Activated T-cell treated with anti-CD3 and anti-CD28 coated beads for 48 hours (primary cell): ENCODE measurements around the gene ID1.
"Not testable (repeated sequence)": the region's sequence is repeated elsewhere in the genome, so short reads cannot be mapped to it uniquely, and the experiment has no call there.

Experiments
- DNase-seq: peaks from one replicate; pipeline ENCODE4 v3.0.0-alpha.2; 2020; ENCODE audit warnings: low read depth

ID1 gene

DNA sequence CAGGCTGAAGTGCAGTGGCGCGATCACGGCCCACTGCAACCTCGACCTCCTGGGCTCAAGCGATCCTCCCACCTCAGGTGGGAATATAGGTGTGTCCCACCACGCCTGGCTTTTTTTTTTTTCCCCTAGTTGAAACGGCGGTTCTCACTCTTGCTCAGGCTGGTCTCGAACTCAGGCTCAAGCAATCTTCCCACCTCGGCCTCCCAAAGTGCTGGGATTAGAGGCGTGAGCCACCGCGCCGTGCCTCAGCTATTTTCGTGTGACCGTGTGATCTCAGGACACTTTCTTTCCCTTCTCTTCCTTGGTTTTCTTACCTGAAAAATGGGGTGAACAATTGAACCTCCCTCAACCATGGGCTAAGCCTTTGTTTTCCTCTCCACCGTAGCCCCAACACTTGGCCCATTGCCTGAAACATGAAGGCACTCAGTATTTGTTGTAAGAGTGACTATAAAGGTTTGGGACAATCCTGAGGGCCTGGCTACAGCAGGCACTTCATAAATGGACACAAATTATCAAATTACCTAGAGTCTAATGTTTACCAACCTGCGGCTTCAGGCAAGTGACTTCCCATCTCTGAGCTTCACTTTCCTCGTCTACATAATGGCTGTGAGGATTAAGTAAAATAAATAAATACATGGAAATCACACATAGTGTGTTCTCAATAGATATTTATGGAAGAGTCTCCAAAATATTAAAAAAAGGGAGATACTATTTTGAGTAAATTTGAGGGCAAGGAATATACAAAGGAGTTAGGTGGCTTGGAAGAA is 31.4 kb upstream of the ID1 start:
- DNase-seq, result no peak

- not testable (repeated sequence) for DNase-seq
These were observed 30.1 kb upstream of the ID1 start for GRCh38 chr20:31574986-31575385.

GRCh38 chr20:31576751-31577150 is 28.3 kb upstream of the ID1 start:
- DNase-seq, result no peak

DNA sequence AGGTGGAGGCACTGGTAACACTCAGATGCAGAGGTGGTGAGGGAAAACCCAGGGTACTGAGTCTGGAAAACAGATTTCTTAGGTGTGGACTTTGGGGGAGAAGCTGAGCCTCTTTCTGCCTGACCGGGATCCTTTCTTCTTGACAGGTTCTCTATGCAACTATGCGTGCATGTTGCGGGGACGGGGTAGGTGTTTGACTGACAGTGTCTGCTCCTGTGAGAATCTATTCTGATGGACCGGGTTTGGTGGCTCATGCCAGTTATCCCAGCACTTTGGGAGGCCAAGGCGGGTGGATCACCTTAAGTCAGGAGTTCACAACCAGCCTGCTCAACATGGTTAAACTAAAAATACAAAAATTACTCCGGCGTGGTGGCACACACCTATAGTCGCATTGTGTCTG is 27.9 kb upstream of the ID1 start:
- no peak for DNase-seq

GRCh38 chr20:31578448-31579138 is 26.5 kb upstream of the ID1 start:
- no peak for DNase-seq

GRCh38 chr20:31579245-31579644 is 25.8 kb upstream of the ID1 start:
- no peak for DNase-seq

DNA sequence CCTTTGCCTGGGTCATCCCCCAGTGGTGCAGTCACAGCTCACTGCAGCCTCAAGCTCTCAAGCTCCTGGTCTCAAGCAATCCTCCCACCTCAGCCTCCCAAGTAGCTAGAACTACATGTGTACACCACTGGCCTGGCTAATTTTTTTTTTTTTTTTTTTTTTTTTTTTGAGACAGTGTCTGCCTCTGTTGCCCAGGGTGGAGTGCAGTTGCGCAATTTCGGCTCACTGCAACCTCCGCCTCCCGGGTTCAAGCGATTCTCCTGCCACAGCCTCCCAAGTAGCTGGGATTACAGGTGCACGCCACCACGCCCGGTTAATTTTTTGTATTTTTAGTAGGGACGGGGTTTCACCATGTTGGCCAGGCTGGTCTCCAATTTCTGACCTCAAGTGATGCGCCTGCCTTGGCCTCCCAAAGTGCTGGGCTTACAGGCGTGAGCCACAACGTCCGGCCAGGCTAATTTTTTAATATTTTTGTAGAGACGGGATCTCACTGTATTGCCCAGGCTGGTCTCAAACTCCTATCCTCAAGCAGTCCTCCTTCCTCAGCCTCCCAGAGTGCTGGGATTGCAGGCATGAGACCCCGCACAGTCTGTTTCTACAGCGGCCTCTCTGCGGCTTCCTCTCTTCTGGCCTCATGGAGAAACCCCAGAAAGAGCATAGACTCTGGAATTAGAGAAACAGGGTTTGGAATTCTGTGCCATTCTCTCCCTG is 25.0 kb upstream of the ID1 start:
- DNase-seq, result not testable (repeated sequence)

DNA sequence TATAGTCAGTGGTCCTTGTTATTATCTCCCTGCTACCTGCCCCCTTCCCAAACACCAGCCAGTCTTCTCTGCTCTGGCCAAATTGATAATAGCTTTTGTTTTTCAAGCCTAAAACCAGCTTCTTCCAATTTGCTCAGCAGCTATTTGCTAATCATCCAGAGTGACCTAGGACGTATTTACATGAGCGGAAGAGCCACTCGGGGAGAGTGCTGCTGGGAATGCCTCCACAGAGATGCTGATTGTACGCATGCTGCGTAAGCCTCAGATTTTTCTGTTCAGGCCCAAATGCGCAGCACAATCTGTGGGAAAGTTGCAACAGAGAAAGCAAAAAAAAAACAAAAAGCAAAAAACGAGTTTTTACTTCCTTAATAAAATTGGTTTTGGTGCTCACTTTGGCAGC is 24.4 kb upstream of the ID1 start:
- DNase-seq, result no peak

DNA sequence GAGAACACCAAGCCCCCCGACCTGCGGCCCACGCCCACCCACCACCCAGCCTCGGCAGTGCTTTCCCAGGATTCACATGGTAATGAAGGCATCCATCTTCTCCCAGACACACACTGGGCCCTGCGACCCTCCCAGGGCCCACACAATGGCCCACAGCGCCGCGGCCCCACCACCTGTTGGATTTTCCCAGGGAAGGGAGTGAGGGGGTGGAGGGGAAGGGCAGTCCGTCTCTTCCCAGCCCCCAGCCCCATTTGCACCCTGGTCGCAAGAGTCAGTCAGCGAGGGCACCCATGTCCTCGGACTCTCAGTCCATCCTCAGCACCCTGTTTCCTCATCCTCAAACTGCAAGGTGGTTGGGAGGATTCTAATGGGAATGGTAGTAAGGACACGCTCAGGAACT is 23.7 kb upstream of the ID1 start:
- DNase-seq, result no peak

DNA sequence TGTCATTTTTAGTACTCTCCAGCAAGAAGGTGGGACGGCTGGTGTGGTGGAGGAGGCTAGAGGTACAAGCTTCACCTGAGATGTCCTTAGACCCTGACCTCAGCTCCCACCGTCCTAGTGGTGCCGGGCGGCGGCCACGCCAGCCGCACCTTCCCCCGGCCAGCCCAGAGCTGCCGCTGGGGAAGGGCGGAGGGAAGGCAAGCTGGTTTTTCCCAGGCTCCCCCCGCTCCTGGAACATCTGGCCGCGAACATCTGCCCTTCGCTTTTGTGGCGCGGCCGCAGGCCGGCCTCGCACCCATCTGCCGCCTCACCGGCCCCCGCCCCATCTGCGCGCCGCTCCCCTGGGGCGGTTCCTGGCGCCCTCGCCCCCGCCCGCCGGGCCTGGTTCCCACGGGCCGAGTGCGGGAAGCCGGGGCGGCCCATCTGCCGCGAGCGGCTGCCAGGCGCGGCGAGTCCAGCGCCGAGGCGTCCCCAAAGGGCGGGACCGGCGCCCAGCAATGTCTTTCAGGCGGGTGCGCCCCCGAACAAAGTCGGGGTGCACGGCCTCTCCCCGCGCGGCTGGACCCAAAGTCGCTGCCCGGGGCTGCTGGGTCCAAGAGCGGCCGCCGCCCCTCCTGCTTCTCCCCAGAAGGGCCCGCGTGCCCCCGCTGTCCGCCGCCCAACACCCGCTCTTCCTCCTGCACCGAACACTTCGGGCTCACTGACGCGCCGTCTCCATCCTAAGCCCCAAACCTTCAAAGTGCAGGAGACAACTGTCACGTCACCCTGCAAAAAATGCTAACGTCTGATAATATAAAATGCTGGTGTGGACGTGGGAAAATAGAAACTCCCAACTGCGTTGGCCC is 17.3 kb upstream of the ID1 start:
- DNase-seq, result no peak

GRCh38 chr20:31590717-31591225 is 14.3 kb upstream of the ID1 start:
- DNase-seq, result no peak

DNA sequence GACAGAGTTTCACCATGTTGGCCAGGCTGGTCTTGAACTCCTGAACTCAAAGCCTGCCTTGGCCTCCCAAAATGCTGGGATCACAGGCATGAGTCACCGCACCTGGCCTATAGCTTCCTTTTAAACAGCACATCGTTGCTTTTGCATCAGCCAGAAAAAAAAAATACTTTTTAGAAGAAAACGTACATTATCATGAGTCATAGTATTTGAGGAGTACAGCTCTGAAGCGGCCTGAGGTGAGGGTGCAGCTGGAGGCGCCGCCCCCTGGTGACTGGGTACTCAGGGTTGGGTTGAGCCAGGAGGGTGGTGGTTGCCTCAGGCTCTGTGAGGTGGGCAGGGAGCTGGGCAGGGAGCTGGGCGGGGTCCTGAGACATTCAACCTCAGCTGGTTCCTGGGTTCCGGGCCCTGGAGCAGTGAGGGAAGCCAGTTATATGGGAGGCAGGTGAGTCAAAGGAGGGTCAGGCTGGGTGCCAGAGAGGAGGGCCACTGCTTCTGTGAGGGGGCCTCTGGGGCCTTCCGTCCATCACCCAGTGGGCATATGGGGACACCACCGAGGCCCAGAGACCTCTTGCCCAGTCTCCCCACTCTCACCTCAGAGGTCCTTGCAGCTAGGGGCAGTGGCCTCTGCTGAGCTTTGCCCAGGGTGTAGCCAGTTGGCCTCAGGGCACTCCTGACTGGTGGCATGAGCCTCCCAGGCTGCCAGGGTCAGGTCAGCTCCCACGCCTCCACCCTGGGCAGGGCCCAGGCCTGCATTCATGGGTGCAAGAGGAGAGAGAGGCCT is 11.7 kb upstream of the ID1 start:
- DNase-seq, result peak; percentile 41

GRCh38 chr20:31594002-31594557 is 11.0 kb upstream of the ID1 start:
- DNase-seq, result no peak

DNA sequence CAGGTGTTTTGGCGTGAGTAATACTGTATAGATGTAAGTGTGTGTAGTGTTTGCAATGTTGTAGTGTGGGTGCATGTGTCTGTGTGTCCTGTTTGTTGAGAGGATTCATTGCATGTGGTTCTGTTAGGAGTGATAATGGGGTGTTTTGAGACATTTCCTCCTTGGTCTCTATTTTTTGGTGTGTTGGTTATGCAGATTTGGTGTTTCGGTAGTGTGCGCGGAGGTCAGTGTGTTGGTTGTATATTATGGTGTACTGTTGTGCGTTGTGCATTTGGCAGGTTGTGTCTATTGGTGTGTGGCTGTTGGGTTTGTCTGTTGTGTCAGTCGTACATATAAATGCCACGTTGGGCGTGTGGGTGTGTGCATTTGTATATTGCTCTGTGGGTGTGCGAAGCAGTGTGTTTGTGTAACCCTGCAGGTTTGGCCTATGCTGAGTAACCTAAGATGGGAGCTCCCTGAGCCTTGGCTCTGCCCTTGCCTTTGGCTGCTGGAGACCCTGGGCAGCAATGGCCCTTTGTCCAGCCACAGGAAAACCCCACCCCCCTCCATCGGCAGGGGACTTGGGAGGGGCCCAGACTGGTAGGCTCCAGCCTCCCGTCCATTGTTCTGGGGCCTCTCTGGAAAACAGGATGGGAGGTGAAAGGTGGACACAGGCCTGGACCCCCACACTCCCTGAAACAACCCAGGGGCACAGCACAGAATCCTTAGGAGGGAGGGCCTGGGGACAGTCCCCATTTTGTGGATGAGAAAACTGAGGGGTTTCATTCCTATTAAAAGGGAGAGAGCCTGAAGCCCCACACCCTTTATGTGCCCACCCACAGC is 10.3 kb upstream of the ID1 start:
- DNase-seq, result no peak

GRCh38 chr20:31595380-31595653 is 9.8 kb upstream of the ID1 start:
- no peak for DNase-seq

- DNase-seq, result no peak
These were observed 9.3 kb upstream of the ID1 start for GRCh38 chr20:31595654-31596411.

DNA sequence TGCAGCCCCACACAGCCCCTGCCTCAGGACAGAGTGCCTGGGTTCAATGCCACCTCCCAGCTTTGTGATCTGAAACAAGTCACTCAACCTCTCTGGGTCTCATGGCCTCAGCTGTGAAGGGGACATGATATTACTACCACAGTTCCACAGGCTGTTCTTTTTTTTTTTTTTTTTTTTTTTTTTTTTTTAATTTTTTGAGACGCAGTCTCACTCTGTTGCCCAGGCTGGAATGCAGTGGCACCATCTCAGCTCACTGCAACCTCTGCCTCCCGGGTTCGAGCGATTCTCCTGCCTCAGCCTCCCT is 8.7 kb upstream of the ID1 start:
- not testable (repeated sequence) for DNase-seq

GRCh38 chr20:31596831-31597480 is 8.1 kb upstream of the ID1 start:
- DNase-seq, result no peak

DNA sequence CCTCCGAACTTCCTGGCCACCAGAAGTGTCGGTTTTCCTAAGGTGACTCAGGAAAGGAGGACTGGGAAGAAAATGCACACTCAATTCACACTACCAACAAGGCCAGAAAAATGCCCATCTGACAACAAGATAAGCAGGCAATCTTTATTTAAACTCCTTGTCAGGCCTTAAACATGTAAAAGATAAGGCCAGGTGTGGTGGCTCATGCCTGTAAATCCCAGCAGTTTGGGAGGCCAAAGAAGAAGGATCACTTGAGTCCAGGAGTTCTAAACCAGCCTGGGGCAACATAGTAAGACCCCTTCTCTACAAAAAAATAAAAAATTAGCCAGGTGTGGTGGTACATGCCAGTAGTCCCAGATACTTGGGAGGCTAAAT is 7.6 kb upstream of the ID1 start:
- DNase-seq, result no peak
